Panc1 (cell line): ENCODE results near the gene FAM117B.

Experiments
- CTCF ChIP-seq: fragments of 450-650 bp; IDR thresholded peaks from 2 replicates; pipeline ENCODE4 v1.5.1; 2017; ENCODE audit warnings: mild to moderate bottlenecking
- SIN3A ChIP-seq: IDR thresholded peaks from 2 replicates; pipeline ENCODE4 v1.6.1; 2012; ENCODE audit warnings: low read depth, mild to moderate bottlenecking, low read length, moderate library complexity, borderline replicate concordance; ENCODE audit not compliant: insufficient read depth
- TCF7L2 ChIP-seq: IDR thresholded peaks from 2 replicates; pipeline ENCODE4 v1.6.1; 2011; ENCODE audit warnings: mild to moderate bottlenecking, low read depth, low read length, inconsistent platforms

DNA sequence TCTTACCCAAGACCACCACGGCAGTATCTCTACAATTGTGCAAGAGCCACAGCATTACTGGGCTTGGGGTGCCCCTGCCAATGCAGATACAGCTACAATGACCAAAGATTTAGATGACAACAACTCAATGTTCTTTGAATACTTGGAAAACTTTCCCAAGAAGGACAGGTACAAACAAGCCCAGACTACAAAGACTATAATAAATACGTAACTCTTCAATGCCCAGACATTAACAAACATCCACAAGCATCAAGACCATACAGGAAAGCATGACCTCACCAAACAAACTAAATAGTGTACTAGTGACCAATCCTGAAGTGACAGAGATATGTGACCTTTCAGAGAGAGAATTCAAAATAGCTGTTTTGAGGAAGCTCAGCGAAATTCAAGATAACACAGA lies 174.0 kb downstream of the FAM117B start:
- TF ChIP-seq TCF7L2: no peak
- TF ChIP-seq CTCF: no peak
- no peak for TF ChIP-seq SIN3A
